ENCODE results near the gene RAB40B. TPM values are rescaled to one million over a fixed set of nuclear protein-coding genes. Genes with fewer than 3 reads are reported as not detected.

The RAB40B gene
- total RNA-seq, 2 donors from 2014 or later, result 1.2 to 4.6 TPM

DNA sequence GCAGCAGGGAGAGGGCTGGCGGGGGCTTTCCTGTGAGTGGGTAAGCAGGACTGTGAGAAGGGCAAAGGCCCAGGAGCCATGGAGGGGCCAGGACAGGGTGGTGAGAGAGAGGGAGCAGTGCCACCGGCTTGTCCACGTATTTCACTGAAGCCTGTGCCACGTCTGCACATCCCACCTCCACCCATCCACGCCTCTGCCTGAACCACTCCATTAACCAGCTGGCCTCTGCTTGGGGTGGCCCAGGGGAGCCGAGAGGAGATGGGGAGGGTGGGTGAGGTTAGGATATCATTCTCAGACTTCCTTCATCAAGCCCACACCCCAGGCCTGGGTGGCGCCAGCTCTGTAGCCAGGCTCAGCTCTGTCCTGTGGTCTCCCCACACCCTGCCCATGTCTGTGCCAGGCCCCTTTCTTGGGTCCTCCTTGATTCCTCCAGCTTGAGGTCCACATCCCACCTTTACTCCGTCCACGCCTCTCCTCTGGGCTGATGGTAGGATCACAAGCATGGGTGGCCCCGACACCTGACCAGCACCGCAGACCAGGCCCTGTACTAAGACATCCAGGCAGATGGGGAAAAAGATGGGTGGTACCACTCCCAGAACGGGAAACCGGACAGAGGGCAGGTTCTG, 33.7 kb upstream of the RAB40B start:
- peaks cover 9% of the 10 kb centered on the region for H3K9me3 ChIP-seq (ENCODE audit: control insufficient read depth, low read length)
- H3K27me3 Mint-ChIP-seq (ENCODE audit: insufficient read depth), result peaks cover 3% of the 10 kb centered on the region
- no peak for DNase-seq
- peaks cover 38% of the 10 kb centered on the region for H3K36me3 Mint-ChIP-seq (ENCODE audit: low read depth)
- no peak overlapping the region for H3K9ac ChIP-seq (ENCODE audit: extremely low read depth, low read length, poor library complexity, severe bottlenecking)
- H3K36me3 ChIP-seq (ENCODE audit: control insufficient read depth, insufficient read depth, low read length), result peaks cover 19% of the 10 kb centered on the region
- no peaks in the 10 kb centered on the region for H3K9me3 Mint-ChIP-seq
- no peak overlapping the region for H3K4me3 ChIP-seq (ENCODE audit: low read length)
- no peak overlapping the region for H3K27ac ChIP-seq (ENCODE audit: low read depth, low read length)
- no peaks in the 10 kb centered on the region for H3K4me1 ChIP-seq (ENCODE audit: control insufficient read depth, insufficient read depth, low read length)
- H3K27me3 ChIP-seq (ENCODE audit: control insufficient read depth, insufficient read depth, low read length, poor library complexity, severe bottlenecking), result no peaks in the 10 kb centered on the region
- TF ChIP-seq, protein P1, sequence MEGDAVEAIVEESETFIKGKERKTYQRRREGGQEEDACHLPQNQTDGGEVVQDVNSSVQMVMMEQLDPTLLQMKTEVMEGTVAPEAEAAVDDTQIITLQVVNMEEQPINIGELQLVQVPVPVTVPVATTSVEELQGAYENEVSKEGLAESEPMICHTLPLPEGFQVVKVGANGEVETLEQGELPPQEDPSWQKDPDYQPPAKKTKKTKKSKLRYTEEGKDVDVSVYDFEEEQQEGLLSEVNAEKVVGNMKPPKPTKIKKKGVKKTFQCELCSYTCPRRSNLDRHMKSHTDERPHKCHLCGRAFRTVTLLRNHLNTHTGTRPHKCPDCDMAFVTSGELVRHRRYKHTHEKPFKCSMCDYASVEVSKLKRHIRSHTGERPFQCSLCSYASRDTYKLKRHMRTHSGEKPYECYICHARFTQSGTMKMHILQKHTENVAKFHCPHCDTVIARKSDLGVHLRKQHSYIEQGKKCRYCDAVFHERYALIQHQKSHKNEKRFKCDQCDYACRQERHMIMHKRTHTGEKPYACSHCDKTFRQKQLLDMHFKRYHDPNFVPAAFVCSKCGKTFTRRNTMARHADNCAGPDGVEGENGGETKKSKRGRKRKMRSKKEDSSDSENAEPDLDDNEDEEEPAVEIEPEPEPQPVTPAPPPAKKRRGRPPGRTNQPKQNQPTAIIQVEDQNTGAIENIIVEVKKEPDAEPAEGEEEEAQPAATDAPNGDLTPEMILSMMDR (conservative IDR thresholded peaks at IDR 0.05), result no peak
- H3K4me1 Mint-ChIP-seq, result no peaks in the 10 kb centered on the region
- H3K27ac Mint-ChIP-seq, result no peak overlapping the region
- WGBS, 2 experiments (ENCODE audit: insufficient coverage in 1 of 2, insufficient read length in 1 of 2), result 94 to 98% methylated on average over 8 to 9 of the region's 13 CpGs
- no peak overlapping the region for H3K4me3 Mint-ChIP-seq

DNA sequence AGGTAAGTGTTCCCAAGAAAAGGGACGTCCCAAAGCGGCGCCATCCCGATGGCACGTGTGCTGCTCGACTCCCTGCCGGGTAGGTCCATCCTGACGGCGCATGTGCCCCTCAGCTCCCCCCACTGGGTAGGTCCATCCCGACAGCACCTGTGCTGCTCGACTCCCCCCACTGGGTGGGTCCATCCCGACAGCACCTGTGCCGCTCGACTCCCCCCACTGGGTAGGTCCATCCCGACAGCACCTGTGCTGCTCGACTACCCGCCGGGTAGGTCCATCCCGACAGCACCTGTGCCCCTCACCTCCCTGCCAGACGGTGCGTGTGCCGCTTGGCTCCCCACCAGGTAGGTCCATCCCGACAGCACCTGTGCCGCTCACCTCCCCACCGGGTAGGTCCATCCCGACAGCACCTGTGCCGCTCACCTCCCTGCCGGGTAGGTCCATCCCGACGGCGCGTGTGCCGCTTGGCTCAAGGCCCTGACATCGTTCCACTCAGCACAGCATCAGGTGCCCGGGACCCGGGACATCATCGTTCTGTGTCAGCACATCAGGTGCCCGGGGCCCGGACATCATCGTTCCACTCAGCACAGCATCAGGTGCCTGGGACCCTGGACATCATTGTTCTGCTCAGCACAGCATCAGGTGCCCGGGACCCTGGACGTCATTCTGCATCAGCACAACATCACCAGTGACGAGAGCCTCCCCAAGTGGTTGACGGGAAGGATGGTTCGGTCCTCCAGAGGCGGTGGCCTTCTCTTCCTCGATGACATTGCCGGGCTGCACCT, 31.2 kb upstream of the RAB40B start:
- DNase-seq, result peak; percentile 51
- Histone ChIP-seq H3K4me1 (ENCODE audit: control insufficient read depth, insufficient read depth, low read length) (no peaks in the 10 kb centered on the region), H3K36me3 (ENCODE audit: control insufficient read depth, insufficient read depth, low read length) (peaks cover 21% of the 10 kb centered on the region), H3K4me3 (ENCODE audit: low read length) (no peak overlapping the region), H3K9ac (ENCODE audit: extremely low read depth, low read length, poor library complexity, severe bottlenecking) (no peak overlapping the region), H3K9me3 (ENCODE audit: control insufficient read depth, low read length) (peaks cover 9% of the 10 kb centered on the region), H3K27ac (ENCODE audit: low read depth, low read length) (no peak overlapping the region), H3K27me3 (ENCODE audit: control insufficient read depth, insufficient read depth, low read length, poor library complexity, severe bottlenecking) (no peaks in the 10 kb centered on the region)
- Mint-ChIP-seq H3K27ac (no peak overlapping the region), H3K36me3 (ENCODE audit: low read depth) (peaks cover 48% of the 10 kb centered on the region), H3K9me3 (no peaks in the 10 kb centered on the region), H3K27me3 (ENCODE audit: insufficient read depth) (no peaks in the 10 kb centered on the region), H3K4me3 (no peak overlapping the region), H3K4me1 (no peaks in the 10 kb centered on the region)
- TF ChIP-seq, protein P1 (conservative IDR thresholded peaks at IDR 0.05), result no peak
- 86 to 87% methylated on average over 28 to 48 of the region's 48 CpGs for WGBS, 2 experiments (ENCODE audit: insufficient coverage in 1 of 2, insufficient read length in 1 of 2)

DNA sequence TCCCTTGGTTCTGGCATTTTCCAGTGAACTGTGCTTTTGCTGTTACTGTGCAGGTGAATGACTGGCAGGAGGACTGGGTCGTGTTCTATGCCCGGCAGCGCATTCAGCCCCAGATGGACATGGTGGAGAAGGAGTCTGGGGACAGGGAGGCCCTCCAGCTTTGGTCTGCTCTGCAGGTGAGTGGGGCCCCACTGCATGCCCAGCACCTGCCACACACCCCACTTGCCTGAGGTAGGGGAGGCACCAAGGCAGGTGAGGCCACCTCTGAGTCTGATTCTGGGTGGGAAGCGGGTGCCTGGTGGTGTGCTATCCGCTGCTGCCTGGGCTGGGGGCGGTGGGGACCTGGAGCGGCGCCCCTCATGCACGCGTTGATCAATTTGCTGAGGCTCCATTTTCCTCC, 27.9 kb upstream of the RAB40B start:
- no peak overlapping the region for H3K27ac ChIP-seq (ENCODE audit: low read depth, low read length)
- Mint-ChIP-seq H3K27me3 (ENCODE audit: insufficient read depth) (no peaks in the 10 kb centered on the region), H3K27ac (no peak overlapping the region), H3K4me1 (no peaks in the 10 kb centered on the region), H3K36me3 (ENCODE audit: low read depth) (peaks cover 46% of the 10 kb centered on the region), H3K4me3 (no peak overlapping the region), H3K9me3 (no peaks in the 10 kb centered on the region)
- no peak overlapping the region for H3K9ac ChIP-seq (ENCODE audit: extremely low read depth, low read length, poor library complexity, severe bottlenecking)
- TF ChIP-seq, protein P1 (conservative IDR thresholded peaks at IDR 0.05), result no peak
- WGBS, 2 experiments (ENCODE audit: insufficient coverage in 1 of 2, insufficient read length in 1 of 2), result 96 to 97% methylated on average over 8 to 10 of the region's 10 CpGs
- H3K4me1 ChIP-seq (ENCODE audit: control insufficient read depth, insufficient read depth, low read length), result no peaks in the 10 kb centered on the region
- H3K9me3 ChIP-seq (ENCODE audit: control insufficient read depth, low read length), result no peaks in the 10 kb centered on the region
- no peak overlapping the region for H3K4me3 ChIP-seq (ENCODE audit: low read length)
- H3K36me3 ChIP-seq (ENCODE audit: control insufficient read depth, insufficient read depth, low read length), result peaks cover 26% of the 10 kb centered on the region
- H3K27me3 ChIP-seq (ENCODE audit: control insufficient read depth, insufficient read depth, low read length, poor library complexity, severe bottlenecking), result no peaks in the 10 kb centered on the region
- DNase-seq, result no peak
